Forelimb muscle (tissue), 1 donor: ENCODE results near the gene STPG4. TPM values are rescaled to one million over a fixed set of nuclear protein-coding genes. Genes with fewer than 3 reads are reported as not detected.
"Not testable (repeated sequence)": the region's sequence is repeated elsewhere in the genome, so short reads cannot be mapped to it uniquely, and the experiment has no call there.

Source experiments
- DNase-seq: peaks from one replicate; pipeline ENCODE4 v3.0.0-alpha.2; 2013; ENCODE audit warnings: low read depth
- polyA plus RNA-seq: library from polyadenylated mRNA; unstranded; fragments of 120-200 nt; gene quantifications from one replicate; pipeline ENCODE4 v1.2.1, GENCODE V29; 2013; ENCODE audit not compliant: insufficient read length

STPG4 gene
- polyA plus RNA-seq, 1 donor, result not detected

DNA sequence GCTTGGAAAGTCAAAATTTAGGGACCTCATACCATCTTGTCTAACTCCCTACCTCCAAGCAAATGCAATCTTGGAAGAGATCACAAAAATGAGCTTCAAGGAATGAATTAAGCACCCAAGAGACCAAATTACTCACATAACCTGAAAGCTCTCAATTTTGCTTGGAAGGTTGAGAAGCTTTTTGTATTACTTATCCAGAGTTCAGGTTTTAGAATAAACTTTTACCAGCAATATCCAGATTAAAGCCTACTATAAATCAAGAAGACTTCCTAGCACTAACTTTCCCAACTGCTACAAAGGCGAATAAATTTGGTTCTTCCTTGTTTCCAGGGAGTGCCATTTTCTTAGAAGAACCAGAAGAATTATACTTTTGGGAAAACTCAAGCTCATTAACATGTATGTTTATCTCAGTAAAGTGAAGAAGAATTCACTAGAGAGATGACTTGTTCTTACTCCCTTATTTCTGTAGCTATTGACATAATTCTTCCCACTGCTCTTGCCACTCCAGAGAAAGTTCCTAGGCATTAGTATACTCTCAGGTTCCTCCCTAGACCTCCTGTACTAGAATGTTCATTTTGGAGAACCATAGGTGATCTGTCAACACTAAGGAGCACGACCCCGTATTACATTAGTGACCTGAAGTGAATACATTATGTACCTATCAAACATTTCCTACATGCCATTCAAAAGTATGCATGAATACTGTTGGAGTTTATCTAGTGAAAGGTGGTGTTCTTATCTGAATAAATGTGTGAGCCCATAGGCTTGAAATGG, 18.0 kb upstream of the STPG4 start:
- no peak for DNase-seq

DNA sequence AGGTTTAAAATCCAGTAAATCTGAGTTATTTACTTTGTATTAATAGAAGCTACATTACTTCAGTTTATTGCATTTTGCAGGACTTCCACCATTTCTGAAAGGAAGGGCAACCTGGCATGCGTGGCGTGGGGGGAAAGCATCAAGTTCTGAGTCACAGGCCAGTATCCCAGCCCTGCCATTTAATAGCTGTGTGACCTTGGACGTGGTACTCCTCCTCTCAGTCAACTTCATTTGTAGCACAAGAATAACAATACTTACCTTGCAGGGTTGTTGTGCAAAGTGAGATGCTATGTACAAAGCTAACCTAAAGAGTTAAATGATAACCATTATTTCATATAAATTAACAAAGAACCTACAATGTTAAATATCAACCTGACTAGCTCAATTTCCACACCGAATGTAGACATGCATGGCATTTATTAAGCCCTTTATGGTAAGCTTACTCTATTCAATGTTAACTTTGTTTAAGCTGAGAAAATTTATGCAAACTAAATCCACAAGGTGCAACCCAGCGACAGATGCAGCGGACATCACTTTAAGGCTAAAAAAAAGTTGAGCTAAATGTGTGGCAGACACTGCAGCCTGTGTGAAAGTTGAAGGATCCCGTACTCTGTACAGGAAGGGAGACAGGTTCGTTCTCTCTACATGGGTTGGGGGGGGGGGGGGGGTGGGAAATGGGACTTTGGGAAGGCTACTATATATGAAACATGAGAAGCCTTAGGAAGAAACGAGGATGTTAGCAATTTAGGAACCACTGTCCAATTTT, 17.2 kb upstream of the STPG4 start:
- DNase-seq, result no peak

DNA sequence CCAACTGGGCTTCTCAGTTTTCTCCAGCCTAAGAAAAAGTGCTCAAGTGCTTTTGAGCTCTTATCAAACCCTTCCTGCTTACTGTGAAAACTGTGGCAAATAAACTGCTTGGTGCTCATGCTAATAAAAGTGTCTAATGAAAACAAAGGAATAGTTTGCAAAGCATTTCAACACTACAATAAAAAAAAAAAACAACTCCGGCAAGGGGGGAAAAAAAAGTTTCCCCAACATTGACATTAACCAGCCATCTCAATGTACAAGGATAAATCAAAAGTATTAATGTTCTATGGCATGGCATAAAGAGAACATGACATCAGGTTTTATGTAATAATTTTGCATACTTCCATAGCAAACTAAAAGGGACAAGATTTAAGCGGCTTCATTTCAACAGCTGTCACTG, 14.7 kb upstream of the STPG4 start:
- no peak for DNase-seq

DNA sequence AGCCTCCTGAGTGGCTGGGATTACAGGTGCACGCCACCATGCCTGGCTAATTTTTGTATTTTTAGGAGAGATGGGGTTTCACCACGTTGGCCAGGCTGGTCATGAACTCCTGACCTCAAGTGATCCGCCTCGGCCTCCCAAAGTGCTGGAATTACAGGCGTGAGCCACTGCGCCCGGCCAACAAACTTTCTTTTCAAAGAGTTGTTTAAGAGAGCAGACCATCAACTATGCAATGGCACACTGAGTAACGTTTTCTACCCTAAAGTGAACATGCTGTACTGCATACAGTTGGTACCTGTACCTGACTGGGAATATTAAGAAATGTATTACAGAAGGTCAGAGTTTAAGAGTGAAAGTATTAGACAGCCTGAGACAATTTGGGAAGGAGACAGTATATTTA, 13.8 kb upstream of the STPG4 start:
- DNase-seq, result not testable (repeated sequence)

DNA sequence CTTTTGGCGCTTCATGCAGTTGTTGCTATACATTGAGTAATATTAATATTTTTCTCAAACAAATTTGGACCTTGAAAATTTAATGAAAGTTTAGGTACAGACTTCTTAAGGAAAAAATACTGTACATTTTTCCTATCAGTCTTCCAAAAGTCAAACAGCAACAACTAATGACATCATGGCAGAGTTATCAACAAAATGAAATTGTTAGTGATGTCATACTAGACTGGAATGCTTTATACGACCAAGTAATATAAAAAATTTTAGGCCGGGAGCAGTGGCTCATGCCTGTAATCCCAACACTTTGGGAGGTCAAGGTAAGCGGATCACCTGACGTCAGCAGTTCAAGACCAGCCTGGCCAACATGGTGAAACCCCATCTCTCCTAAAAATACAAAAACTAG, 12.0 kb upstream of the STPG4 start:
- no peak for DNase-seq

DNA sequence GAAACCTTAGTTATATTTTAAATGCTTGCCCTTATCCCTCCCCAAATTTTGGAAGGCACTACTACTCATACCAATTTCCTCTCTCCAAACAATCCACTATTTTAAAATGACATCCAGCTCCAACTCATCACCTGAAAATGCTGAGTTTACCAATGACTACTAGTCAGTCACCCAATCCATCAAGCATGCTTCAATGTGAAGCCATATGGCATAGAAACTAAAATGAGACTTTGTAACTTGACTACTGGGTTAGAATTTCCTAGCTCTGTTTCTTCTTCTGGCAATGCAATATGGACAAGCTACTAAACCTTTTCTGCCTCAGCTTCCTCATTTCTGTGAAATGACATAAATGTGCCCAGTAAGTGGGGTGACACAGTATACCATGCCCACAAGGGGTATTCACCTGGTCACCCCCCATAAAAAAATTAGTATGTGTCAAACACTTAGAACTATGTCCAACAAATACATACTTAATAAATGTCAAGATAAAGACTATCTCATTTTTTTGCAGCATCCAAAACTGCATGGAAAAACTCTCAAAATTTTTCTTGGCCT, 10.0 kb upstream of the STPG4 start:
- DNase-seq, result no peak

DNA sequence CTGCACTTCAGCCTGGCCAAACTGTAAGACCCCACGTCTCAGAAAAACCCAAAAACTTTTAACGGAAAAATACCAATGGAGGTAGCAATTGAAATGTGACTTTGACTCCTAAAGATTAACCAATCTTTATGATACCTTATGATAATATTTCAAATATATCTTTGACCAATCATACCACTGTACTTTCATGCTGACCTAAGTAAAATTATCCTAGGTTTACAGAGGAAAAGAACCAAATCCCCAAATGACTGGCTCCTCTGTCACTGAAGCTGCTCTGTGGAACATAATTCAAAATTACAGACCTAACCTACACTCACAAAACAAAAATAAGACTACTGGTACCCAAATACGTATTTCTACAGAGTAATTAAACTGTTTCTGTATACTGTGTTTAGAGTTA, 7.7 kb upstream of the STPG4 start:
- DNase-seq, result no peak

DNA sequence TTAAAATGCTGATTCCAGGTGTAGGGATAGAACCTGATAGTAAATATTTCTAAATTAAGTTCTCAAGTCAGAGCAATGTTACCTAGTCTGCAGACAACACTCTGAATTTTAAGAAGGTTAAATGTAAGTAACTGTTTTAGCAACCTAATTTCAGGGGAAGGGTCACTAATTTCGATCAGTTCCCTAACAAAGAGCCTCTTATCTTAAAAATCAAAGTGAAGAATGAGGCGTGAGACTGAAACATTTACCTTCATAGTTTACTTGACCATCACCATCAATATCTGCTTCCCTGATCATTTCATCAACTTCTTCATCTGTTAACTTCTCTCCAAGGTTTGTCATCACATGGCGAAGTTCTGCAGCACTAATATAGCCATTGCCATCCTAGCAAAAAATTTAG, 6.4 kb upstream of the STPG4 start:
- DNase-seq, result no peak

DNA sequence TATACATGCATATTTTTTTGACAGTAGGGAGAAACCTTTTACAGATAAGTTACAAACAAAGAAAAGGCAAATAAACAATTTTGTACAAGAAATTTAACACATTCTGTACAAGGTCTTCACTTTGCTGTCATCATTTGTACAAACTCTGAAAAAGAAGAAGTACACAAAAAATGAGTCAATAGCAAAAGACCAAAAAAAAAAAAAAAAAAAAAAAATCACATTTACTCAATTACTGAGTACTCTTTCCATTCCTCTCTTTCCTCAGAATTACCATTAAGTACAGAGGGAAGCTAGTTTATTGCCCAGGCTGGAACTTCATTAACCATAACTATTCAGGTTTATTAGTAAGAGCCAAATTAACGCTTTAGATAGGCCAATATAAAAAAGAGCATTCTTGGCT, 5.6 kb upstream of the STPG4 start:
- DNase-seq, result no peak

DNA sequence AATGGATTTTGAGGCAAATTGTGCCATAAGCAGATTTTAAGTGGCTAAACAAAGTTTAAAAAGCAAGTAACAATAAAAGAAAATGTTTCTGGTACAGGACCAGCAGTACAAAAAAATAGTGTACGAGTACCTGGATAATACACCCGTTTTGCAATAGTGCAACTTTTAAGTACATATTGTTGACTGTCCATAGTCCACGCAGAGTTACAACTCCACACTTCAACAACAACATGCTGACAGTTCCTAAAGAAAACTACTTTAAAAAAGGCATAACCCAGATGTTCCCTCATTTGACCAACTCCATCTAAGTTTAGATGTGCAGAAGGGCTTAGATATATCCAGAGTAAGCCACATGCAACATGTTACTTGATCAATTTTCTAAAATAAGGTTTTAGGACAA, 5.1 kb upstream of the STPG4 start:
- DNase-seq, result no peak

DNA sequence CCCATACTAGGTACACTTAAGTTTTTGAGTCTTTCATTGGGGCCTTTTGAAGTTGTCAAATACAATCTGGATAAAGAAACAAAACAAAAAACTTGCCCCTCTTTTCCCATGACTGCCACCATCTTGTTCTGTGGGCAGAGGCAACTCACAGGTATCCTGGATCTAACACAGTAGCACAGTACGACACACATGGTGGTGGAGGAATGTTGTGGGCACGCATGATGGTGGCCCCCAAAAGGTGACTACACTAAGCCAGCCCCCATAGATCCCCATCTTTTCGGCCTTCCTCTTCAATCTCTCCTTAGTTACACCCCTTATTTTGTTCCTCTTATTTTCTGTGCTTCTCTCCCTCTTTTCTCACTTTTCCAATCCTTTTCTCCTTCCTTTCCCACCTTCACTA, 4.5 kb upstream of the STPG4 start:
- no peak for DNase-seq

DNA sequence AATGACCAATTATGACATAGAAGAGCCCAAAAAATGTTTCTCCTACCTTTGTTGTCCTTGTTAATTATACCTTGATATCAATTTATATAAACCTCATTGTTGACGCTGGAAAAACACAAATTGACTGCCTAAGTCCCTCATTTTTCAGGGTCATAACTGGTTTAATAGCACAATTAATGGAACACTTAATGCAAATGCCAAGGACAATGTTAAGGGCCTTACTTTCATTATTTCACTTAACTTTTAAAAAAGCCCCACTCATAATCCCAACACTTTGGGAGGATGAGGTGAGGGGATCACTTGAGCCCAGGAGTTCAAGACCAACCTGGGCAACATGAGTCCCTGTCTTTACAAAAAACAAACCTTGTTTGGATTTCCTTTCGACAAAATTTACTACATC, 3.5 kb upstream of the STPG4 start:
- no peak for DNase-seq

DNA sequence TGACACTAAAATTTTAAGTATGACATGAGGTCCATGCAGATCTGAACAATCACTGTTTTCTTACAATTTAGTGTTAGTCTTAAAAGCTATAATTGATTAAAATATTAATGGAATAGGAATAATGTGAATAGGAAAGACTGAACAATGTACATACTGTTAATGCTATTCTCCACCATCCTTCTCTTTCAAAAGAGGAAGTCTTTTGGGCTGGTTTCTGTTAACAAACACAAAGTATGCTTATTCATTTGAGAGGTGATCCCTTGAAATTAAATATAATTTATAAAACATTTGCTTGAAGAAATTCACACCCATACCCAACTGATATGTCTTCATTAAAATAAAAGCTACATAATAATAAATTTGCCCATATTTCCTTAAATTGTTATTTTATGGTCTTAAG, 2.3 kb downstream of the STPG4 start:
- no peak for DNase-seq

DNA sequence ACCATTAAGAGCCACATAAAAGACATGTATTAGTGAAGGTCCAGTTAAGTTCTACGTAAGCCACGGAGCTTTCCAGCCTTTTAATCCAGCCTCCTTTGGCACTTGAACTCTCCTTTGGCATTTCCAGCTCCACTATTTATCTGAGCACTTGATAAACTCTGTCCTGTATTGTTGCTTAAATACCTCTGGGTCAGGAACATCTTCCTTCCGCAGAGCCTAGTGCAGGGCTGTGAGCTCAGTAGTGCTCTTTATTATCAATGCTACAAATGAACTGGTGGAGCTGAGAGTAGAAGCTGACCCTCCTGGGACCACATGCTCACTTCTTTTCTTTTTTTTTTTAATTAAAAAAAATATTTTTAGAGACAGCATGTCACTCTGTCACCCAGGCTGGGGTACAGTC, 4.9 kb downstream of the STPG4 start:
- DNase-seq, result no peak

DNA sequence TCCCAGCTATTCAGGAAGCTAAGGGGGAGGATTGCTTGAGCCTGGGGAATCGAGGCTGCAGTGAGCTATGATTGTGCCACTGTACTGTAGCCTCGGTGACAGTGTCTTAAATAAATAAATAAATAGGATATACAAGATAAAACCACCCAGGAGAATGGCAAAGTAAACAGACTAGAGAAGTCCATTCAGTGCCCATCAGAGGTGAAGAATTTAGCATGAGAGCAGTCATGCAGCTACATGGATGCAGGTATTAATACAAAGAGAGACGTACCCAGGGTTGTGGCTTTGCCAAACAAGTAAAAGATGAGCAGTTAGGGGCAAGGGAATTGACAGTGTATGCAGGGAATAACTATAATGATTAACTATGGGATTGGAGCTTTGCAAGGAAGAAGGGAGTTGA, 8.1 kb downstream of the STPG4 start:
- DNase-seq, result no peak

DNA sequence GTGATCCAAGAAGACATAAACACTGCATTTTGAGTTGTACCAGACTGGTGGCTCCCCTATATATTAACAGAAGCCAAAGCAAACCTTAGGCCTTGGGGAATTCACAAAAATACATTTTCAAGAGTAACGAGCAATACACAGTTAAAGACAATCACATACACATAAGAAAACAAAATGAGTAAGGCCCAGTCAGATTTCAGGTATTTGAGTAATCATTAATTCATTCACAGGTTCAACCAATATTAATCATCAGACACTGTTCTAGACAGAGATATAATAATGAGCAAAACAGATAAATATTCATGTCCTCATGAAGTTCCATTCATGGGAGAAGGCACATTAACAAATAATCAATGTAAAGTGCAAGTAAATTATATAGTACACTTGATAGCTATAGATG, 9.6 kb downstream of the STPG4 start:
- DNase-seq, result no peak

DNA sequence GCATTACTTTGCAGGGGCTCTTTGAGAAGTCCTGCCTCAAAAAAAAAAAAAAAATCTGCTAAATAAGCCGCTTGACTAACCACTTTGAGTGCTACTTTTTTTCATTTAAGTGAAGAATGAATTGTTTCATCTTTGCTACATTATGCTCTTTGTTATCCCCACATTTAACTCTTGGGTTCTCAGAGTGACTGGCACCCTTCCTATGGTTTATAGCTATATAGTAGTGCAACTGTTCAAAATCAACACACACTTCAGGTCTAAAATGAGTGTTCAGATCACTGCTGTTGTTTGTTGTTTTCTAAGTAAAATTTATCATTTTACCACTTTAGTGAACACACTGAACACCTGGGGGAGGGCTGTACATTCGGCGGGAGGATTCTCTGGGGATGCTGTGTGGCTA, 13.6 kb downstream of the STPG4 start:
- no peak for DNase-seq

DNA sequence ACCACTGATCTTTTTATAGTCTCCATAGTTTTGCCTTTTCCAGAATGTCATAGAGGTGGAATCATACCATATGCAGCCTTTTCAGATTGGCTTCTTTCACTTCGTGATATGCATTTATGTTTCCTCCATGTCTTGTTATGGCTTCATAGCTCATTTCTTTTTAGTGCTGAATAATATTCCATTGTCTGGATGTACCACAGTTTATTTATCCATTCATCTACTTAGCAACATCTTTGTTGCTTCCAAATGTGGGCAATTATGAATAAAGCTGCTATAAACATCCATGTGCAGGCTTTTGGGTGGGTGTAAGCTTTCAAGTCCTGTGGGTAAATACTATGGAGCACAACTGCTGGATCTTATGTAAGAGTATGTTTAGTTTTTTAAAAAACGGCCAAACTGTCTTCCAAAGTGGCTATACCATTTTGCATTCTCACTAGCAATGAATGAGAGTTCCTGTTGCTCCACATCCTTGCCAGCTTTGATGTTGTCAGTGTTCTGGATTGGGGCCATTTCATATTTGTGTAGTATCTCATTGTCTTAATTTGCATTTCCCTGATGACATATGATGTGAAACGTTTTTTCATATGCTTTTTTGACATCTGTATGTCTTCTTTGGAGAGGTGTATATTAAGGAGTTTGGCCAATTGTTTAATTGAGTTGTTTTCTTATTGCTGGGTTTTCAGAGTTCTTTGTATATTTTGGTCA, 20.6 kb downstream of the STPG4 start:
- no peak for DNase-seq

DNA sequence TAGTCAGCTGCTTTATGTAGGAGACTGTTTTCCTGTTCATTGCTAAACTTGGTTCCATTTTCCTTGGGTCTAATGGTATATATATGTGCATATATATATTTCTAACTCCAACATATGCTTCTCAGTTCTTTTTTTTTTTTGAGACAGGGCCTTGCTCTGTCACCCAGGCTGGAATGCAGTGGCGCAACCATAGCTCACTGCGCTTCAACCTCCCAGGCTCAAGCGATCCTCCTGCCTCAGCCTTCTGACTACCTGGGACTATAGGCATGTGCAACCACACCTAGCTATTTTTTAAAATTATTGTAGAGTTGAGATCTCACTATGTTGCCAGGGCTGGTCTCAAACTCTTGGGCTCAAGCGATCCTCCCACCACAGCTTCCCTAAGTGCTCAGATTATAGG, 22.1 kb downstream of the STPG4 start:
- DNase-seq, result no peak

DNA sequence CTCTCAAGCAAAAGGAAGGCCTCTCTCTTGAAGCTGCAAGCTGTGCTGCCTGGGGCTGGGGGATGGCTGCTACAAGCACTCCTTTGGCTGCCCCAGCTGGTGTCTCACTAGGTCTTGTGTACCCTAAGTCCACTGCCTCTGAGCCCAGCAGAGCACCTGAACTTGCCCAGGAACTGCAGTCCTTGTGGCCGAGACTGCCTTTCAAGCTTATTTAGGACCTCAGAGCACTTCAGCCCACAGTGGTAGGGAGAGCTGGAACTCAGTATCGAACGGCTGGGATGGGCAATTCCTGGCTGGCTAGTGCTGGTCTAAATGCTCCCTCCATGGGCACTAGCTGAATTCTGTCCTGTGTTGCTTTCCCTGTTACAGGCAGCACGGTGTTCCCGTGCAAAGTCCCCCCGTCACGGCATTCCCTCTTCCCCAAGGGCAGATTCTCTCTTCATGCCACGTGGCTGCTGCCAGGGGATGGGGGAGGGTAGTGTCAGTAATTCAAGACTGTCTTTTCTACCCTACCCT, 25.9 kb downstream of the STPG4 start:
- no peak for DNase-seq

DNA sequence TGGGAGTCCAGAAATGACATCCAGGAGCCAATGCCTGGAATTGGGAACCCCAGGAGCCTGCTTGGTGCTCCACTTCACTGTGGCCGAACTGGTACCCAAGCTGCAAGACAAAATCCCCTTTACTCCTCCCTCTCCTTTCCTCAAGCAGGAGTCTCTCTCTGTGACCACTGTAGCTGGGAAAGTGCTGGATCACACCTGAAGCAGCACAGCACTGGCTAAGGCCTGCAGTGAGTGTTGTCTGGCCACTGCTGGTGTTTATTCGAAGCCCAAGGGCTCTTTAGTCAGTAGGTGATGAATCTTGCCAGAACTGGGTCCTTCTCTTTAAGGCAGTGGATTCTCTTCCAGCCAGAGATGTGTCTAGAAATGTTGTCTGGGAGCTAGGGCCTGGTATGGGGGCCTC, 26.4 kb downstream of the STPG4 start:
- DNase-seq, result no peak

DNA sequence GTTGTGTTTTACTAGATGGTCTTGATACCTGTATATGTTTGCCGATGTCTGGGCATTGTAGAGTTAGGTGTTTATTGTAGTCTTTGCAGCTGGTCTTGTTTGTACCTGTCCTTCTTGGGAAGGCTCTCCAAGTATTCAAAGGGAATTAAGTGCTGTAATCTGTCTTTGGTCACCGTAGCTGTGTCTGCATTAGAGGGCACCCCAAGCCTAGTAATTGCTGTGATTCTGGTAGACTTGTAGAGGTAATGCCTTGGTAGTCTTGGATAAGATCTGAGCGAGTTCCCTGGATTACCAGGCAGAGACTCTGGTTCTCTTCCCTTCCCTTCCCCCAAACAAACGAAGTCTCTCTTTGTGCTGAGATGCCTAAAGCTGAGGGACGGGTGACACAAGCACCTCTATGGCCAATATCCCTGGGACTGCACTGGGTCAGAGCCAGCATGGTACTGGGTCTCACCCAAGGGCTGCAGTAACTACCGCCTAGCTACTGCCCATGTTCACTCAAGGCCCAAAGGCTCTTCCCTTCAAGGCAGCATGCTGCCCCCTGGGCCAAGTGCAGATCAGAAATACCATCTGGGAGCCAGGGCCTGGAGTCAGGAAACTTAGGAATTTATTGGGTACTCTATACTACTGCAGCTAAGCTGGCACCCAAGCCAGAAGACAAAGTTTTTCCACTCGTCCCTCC, 27.1 kb downstream of the STPG4 start:
- DNase-seq, result no peak
